PC-9 (cell line): ENCODE data around the gene CAB39L. TPM values are rescaled to one million over a fixed set of nuclear protein-coding genes. Genes with fewer than 3 reads are reported as not detected.

Source experiments
- BruUV-seq: library from RNA; stranded (reverse); fragments of 400-500 nt; replicated peaks from 2 replicates; lab custom pipeline; 2021; lab: Mats Ljungman, UMichigan
- CTCF ChIA-PET: fragments of 300-600 bp; sonication (Branson Sonifier 250); formaldehyde crosslinking; loops from one replicate; lab custom pipeline; 2022; ENCODE audit warnings: antibody characterized with exemption; lab: Charles Lee
- POLR2A ChIA-PET: fragments of 300-600 bp; sonication (Branson Sonifier 250); formaldehyde crosslinking; loops from one replicate; lab custom pipeline; 2022; ENCODE audit warnings: antibody characterized with exemption; ENCODE audit not compliant: unreplicated experiment; lab: Charles Lee
- DNase-seq, 2 experiments: peaks; one replicate each; pipeline versions ENCODE4 v3.0.0 to v3.0.0-alpha.2; 2015 to 2022; ENCODE audit warnings: mixed read lengths in 1 of 2
- H2AFZ ChIP-seq: fragments of 200-600 bp; sonication (generic); 2 replicates; pipeline ENCODE4 v1.8.1; 2017; ENCODE audit warnings: antibody characterized with exemption
- H3F3A ChIP-seq: fragments of 200-600 bp; sonication (generic); 2 replicates; pipeline ENCODE4 v1.8.1; 2017; ENCODE audit warnings: antibody characterized with exemption, mild to moderate bottlenecking, low read depth; ENCODE audit not compliant: insufficient read depth
- H3K27ac ChIP-seq: fragments of 200-600 bp; sonication (generic); 2 replicates; pipeline ENCODE4 v1.6.1; 2016; ENCODE audit warnings: mixed run types
- H3K27me3 ChIP-seq: fragments of 200-600 bp; sonication (generic); 2 replicates; pipeline ENCODE4 v1.6.1; 2016; ENCODE audit warnings: low read depth, mixed run types; ENCODE audit not compliant: insufficient read depth
- H3K36me3 ChIP-seq: fragments of 200-600 bp; sonication (generic); 2 replicates; pipeline ENCODE4 v1.6.1; 2016; ENCODE audit warnings: low read depth, mixed run types
- H3K4me1 ChIP-seq: fragments of 200-600 bp; sonication (generic); replicated peaks from 2 replicates; pipeline ENCODE4 v1.6.1; 2016; ENCODE audit warnings: mixed run types; ENCODE audit not compliant: insufficient read depth
- H3K4me2 ChIP-seq: fragments of 200-600 bp; sonication (generic); 2 replicates; pipeline ENCODE4 v1.6.1; 2017; ENCODE audit warnings: mixed run types
- H3K4me3 ChIP-seq: fragments of 200-600 bp; sonication (generic); 2 replicates; pipeline ENCODE4 v1.6.1; 2016; ENCODE audit warnings: mixed run types
- H3K79me2 ChIP-seq: fragments of 200-600 bp; sonication (generic); 2 replicates; pipeline ENCODE4 v1.6.1; 2017; ENCODE audit warnings: low read depth, mixed run types
- H3K9me2 ChIP-seq: fragments of 200-600 bp; sonication (generic); 2 replicates; pipeline ENCODE4 v1.8.1; 2017; ENCODE audit warnings: mild to moderate bottlenecking; ENCODE audit not compliant: insufficient read depth
- H3K9me3 ChIP-seq: fragments of 200-600 bp; sonication (generic); 2 replicates; pipeline ENCODE4 v1.8.1; 2016; ENCODE audit warnings: low read depth; ENCODE audit not compliant: insufficient read depth
- H4K20me1 ChIP-seq: fragments of 200-600 bp; sonication (generic); 2 replicates; pipeline ENCODE4 v1.8.1; 2017; ENCODE audit not compliant: insufficient read depth
- EZH2 ChIP-seq: fragments of 200-600 bp; sonication (generic); IDR thresholded peaks from 2 replicates; pipeline ENCODE4 v1.8.0; 2017; ENCODE audit warnings: antibody characterized with exemption, low read depth
- intact Hi-C: fragments of 100-400 bp; cut with micrococcal nuclease; formaldehyde crosslinking; loops from one replicate; pipeline ENCODE4 v1.10.0; 2022; ENCODE audit not compliant: unreplicated experiment
- total RNA-seq: library from RNA; stranded (reverse); gene quantifications from 2 replicates; pipeline ENCODE4 v1.2.3, GENCODE V29; 2021
- TF ChIP-seq, protein P1 (sequence below): fragments of 200-600 bp; sonication (generic); conservative IDR thresholded peaks from 2 replicates; pipeline ENCODE4 v1.6.1; 2017; ENCODE audit warnings: mixed run types, antibody characterized with exemption, mild to moderate bottlenecking, moderate library complexity

The CAB39L gene
- total RNA-seq, 1 experiment from 2014 or later, result 10.7 TPM

- TF ChIP-seq, protein P1, sequence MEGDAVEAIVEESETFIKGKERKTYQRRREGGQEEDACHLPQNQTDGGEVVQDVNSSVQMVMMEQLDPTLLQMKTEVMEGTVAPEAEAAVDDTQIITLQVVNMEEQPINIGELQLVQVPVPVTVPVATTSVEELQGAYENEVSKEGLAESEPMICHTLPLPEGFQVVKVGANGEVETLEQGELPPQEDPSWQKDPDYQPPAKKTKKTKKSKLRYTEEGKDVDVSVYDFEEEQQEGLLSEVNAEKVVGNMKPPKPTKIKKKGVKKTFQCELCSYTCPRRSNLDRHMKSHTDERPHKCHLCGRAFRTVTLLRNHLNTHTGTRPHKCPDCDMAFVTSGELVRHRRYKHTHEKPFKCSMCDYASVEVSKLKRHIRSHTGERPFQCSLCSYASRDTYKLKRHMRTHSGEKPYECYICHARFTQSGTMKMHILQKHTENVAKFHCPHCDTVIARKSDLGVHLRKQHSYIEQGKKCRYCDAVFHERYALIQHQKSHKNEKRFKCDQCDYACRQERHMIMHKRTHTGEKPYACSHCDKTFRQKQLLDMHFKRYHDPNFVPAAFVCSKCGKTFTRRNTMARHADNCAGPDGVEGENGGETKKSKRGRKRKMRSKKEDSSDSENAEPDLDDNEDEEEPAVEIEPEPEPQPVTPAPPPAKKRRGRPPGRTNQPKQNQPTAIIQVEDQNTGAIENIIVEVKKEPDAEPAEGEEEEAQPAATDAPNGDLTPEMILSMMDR, result no peak
- TF ChIP-seq EZH2, result no peak
- no TSS peak for BruUV-seq
- no peak overlapping the region for H3K4me3 ChIP-seq
- no peaks in the 10 kb centered on the region for H3K36me3 ChIP-seq
- H3K4me2 ChIP-seq, result no peak overlapping the region
- no peak overlapping the region for H3K27ac ChIP-seq
- H3K9me3 ChIP-seq, result no peaks in the 10 kb centered on the region
- H3F3A ChIP-seq, result no peaks in the 10 kb centered on the region
- no peaks in the 10 kb centered on the region for H3K27me3 ChIP-seq
- ChIA-PET POLR2A (no interaction called here), CTCF (no interaction called here)
- peaks cover 11% of the 10 kb centered on the region for H3K4me1 ChIP-seq
- no peaks in the 10 kb centered on the region for H3K79me2 ChIP-seq
- DNase-seq, result no peak
- no peak overlapping the region for H2AFZ ChIP-seq
- H3K9me2 ChIP-seq, result no peaks in the 10 kb centered on the region
- no peaks in the 10 kb centered on the region for H4K20me1 ChIP-seq
- intact Hi-C loops, result no loop called here
Observed at GRCh38 chr13:49315756-49316482, 127.9 kb downstream of the CAB39L start.

GRCh38 chr13:49315036-49315565 is 128.8 kb downstream of the CAB39L start:
- Histone ChIP-seq H4K20me1 (no peaks in the 10 kb centered on the region), H3K9me3 (no peaks in the 10 kb centered on the region), H3K79me2 (no peaks in the 10 kb centered on the region), H3K36me3 (no peaks in the 10 kb centered on the region), H3K4me2 (no peak overlapping the region), H2AFZ (no peak overlapping the region), H3K4me1 (peaks cover 11% of the 10 kb centered on the region), H3K4me3 (no peak overlapping the region), H3K27me3 (no peaks in the 10 kb centered on the region), H3K27ac (no peak overlapping the region), H3K9me2 (no peaks in the 10 kb centered on the region), H3F3A (no peaks in the 10 kb centered on the region)
- BruUV-seq, result no TSS peak
- TF ChIP-seq EZH2, result no peak
- TF ChIP-seq, protein P1, result no peak
- ChIA-PET POLR2A (no interaction called here), CTCF (no interaction called here)
- intact Hi-C loops, result no loop called here
- no peak for DNase-seq

DNA sequence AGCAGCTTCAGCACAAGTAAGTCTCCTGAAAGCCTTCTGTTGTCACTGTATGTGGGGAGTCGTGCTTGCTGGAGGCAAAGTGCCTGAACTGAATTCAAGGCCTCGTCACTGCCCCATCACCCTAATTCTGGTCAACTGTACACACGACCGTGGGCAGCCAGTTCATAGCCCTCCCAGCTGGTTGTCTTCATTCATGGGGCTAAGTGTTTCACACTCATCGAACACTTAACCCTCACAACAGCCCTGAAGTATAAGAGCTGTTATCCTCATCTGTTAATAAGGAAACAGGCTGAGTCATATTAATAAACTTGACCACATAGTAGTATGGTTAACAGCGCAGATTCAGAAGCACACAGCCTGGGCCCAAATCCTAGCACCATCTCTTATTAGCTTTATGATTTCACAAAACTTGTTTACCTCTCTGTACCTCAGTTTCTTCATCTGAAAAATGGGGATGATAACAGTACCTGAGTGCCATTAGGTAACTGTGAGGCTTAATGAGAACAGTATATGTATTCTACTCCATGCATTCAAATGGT is 129.5 kb downstream of the CAB39L start:
- H3K9me2 ChIP-seq, result no peaks in the 10 kb centered on the region
- no peaks in the 10 kb centered on the region for H3F3A ChIP-seq
- no peaks in the 10 kb centered on the region for H3K27me3 ChIP-seq
- ChIA-PET POLR2A (no interaction called here), CTCF (interaction anchor here (0.9 kb wide), 1 partner anchor 87 kb away, joined by 3 read pairs; no protein-coding TSS in a partner anchor)
- H3K4me2 ChIP-seq, result peak overlapping the region; percentile 53
- no peak for DNase-seq
- no peak overlapping the region for H3K4me3 ChIP-seq
- H3K36me3 ChIP-seq, result no peaks in the 10 kb centered on the region
- H3K4me1 ChIP-seq, result peaks cover 11% of the 10 kb centered on the region
- H3K9me3 ChIP-seq, result no peaks in the 10 kb centered on the region
- peak overlapping the region; percentile 29; the same call in 1 of the 2 replicates for H2AFZ ChIP-seq
- no peaks in the 10 kb centered on the region for H4K20me1 ChIP-seq
- TF ChIP-seq EZH2, result no peak
- TF ChIP-seq, protein P1, result no peak
- BruUV-seq, result no TSS peak
- intact Hi-C loops, result no loop called here
- peak overlapping the region; percentile 63 for H3K27ac ChIP-seq
- H3K79me2 ChIP-seq, result no peaks in the 10 kb centered on the region
